ENCODE results near the gene BLOC1S1. TPM values are rescaled to one million over a fixed set of nuclear protein-coding genes. Genes with fewer than 3 reads are reported as not detected.

The BLOC1S1 gene
- total and polyA plus RNA-seq, 2 experiments from 2014 or later = 133 to 159 TPM

DNA sequence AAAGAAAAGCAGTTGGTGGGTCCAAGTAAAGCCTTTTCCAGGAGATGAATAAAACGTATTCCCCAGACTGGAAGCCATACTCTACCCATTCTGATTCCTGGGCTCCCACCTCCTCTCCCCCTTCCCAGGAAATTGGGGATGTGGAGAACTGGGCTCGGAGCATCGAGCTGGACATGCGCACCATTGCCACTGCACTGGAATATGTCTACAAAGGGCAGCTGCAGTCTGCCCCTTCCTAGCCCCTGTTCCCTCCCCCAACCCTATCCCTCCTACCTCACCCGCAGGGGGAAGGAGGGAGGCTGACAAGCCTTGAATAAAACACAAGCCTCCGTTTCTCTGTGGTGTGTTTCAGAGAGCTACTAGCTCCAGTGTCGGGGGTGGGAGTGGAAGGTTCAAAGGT lies 3.5 kb downstream of the BLOC1S1 start:
- no peak overlapping the region for H3K4me3 ChIP-seq
- no peaks in the 10 kb centered on the region for H3K9me3 ChIP-seq (ENCODE audit: low read depth)
- no peaks in the 10 kb centered on the region for H3K27me3 ChIP-seq
- DNase-seq (ENCODE audit: low read depth in 1 of 2, low spot score in 1 of 2) = no peak
- H3K27ac ChIP-seq = no peak overlapping the region
- peaks cover 3% of the 10 kb centered on the region for H3K36me3 ChIP-seq
- no peak for TF ChIP-seq CTCF (IDR thresholded peaks at IDR 0.05; ENCODE audit: low read depth, low read length)
- H3K4me1 ChIP-seq (ENCODE audit: low read depth) = peaks cover 6% of the 10 kb centered on the region

GRCh38 chr12:55720071-55720564 lies 4.3 kb downstream of the BLOC1S1 start, which contains the start of gene RDH5:
RDH5 (plus strand) TSS chr12:55720393; CDS start chr12:55721185, 792 bp downstream.
- H3K4me1 ChIP-seq (ENCODE audit: low read depth) = peaks cover 6% of the 10 kb centered on the region
- peak within 1 kb of the TSS; percentile 6 for H3K27ac ChIP-seq
- TF ChIP-seq CTCF (IDR thresholded peaks at IDR 0.05; ENCODE audit: low read depth, low read length) = no peak
- H3K4me3 ChIP-seq = no peak within 1 kb of the TSS
- peaks cover 4% of the 10 kb centered on the region for H3K36me3 ChIP-seq
- no peaks in the 10 kb centered on the region for H3K27me3 ChIP-seq
- no peaks in the 10 kb centered on the region for H3K9me3 ChIP-seq (ENCODE audit: low read depth)
- peak in 1 of 2 donors; percentile 83 for DNase-seq (ENCODE audit: low read depth in 1 of 2, low spot score in 1 of 2)

GRCh38 chr12:55720894-55721444 lies 5.1 kb downstream of the BLOC1S1 start:
- DNase-seq (ENCODE audit: low read depth in 1 of 2, low spot score in 1 of 2) = peak in 1 of 2 donors; percentile 91
- peaks cover 6% of the 10 kb centered on the region for H3K4me1 ChIP-seq (ENCODE audit: low read depth)
- H3K27ac ChIP-seq = no peak overlapping the region
- no peaks in the 10 kb centered on the region for H3K9me3 ChIP-seq (ENCODE audit: low read depth)
- H3K27me3 ChIP-seq = no peaks in the 10 kb centered on the region
- TF ChIP-seq CTCF (IDR thresholded peaks at IDR 0.05; ENCODE audit: low read depth, low read length) = peak; percentile 50
- peaks cover 7% of the 10 kb centered on the region for H3K36me3 ChIP-seq
- no peak overlapping the region for H3K4me3 ChIP-seq

- Histone ChIP-seq H3K27me3 (no peaks in the 10 kb centered on the region), H3K4me1 (ENCODE audit: low read depth) (peaks cover 3% of the 10 kb centered on the region), H3K4me3 (no peak overlapping the region), H3K27ac (no peak overlapping the region), H3K9me3 (ENCODE audit: low read depth) (no peaks in the 10 kb centered on the region), H3K36me3 (peaks cover 10% of the 10 kb centered on the region)
- no peak for DNase-seq (ENCODE audit: low read depth in 1 of 2, low spot score in 1 of 2)
- no peak for TF ChIP-seq CTCF (IDR thresholded peaks at IDR 0.05; ENCODE audit: low read depth, low read length)
These were observed 5.9 kb downstream of the BLOC1S1 start for GRCh38 chr12:55721601-55722213.

- Histone ChIP-seq H3K4me1 (ENCODE audit: low read depth) (peaks cover 6% of the 10 kb centered on the region), H3K9me3 (ENCODE audit: low read depth) (no peaks in the 10 kb centered on the region)
These were observed 7.1 kb downstream of the BLOC1S1 start for GRCh38 chr12:55722948-55723347.

More at GRCh38 chr12:55722948-55723347, 7.1 kb downstream of the BLOC1S1 start:
- peak overlapping the region; percentile 21 for H3K27ac ChIP-seq
- H3K4me3 ChIP-seq = no peak overlapping the region
- H3K27me3 ChIP-seq = no peaks in the 10 kb centered on the region
- no peak for DNase-seq (ENCODE audit: low read depth in 1 of 2, low spot score in 1 of 2)
- H3K36me3 ChIP-seq = peaks cover 11% of the 10 kb centered on the region
- TF ChIP-seq CTCF (IDR thresholded peaks at IDR 0.05; ENCODE audit: low read depth, low read length) = no peak

Data from cardiac muscle cell (in vitro differentiated cells and primary cell).